GM18868 (cell line): ENCODE results near the gene FAM107A.

Experiments
- ATAC-seq: cut with Tn5 transposase; IDR thresholded peaks from one replicate; pipeline ENCODE4 v1.9.1; 2021; ENCODE audit warnings: mild to moderate bottlenecking, moderate library complexity; ENCODE audit not compliant: unreplicated experiment

Gene FAM107A

GRCh38 chr3:58577269-58577821 lies at the start of gene FAM107A:
Gene FAM107A (minus strand): TSS chr3:58577391. CDS start chr3:58569860, 7,531 bp downstream.
- ATAC-seq: no peak

- no peak for ATAC-seq
Measured at GRCh38 chr3:58625196-58625824, 48.1 kb upstream of the FAM107A start.

GRCh38 chr3:58624550-58624949 lies 47.4 kb upstream of the FAM107A start:
- no peak for ATAC-seq

- ATAC-seq: no peak
Measured at GRCh38 chr3:58623961-58624360, 46.8 kb upstream of the FAM107A start.

- ATAC-seq: no peak
Measured at GRCh38 chr3:58623478-58623877, 46.3 kb upstream of the FAM107A start.

GRCh38 chr3:58622892-58623291 lies 45.7 kb upstream of the FAM107A start:
- ATAC-seq: no peak

GRCh38 chr3:58622436-58622835 lies 45.2 kb upstream of the FAM107A start:
- no peak for ATAC-seq

GRCh38 chr3:58621086-58621830 lies 44.1 kb upstream of the FAM107A start:
- no peak for ATAC-seq

- no peak for ATAC-seq
Measured at GRCh38 chr3:58620421-58620820, 43.2 kb upstream of the FAM107A start.

- no peak for ATAC-seq
Measured at GRCh38 chr3:58617338-58617761, 40.2 kb upstream of the FAM107A start.

- no peak for ATAC-seq
Measured at GRCh38 chr3:58613236-58614132, 36.3 kb upstream of the FAM107A start.

GRCh38 chr3:58612830-58613229 lies 35.6 kb upstream of the FAM107A start:
- no peak for ATAC-seq

- no peak for ATAC-seq
Measured at GRCh38 chr3:58609990-58610389, 32.8 kb upstream of the FAM107A start.

- no peak for ATAC-seq
Measured at GRCh38 chr3:58608648-58609047, 31.5 kb upstream of the FAM107A start.

GRCh38 chr3:58607816-58608215 lies 30.6 kb upstream of the FAM107A start:
- no peak for ATAC-seq

- ATAC-seq: no peak
Measured at GRCh38 chr3:58606693-58607092, 29.5 kb upstream of the FAM107A start.

- ATAC-seq: no peak
Measured at GRCh38 chr3:58604031-58604430, 26.8 kb upstream of the FAM107A start.

GRCh38 chr3:58603606-58604005 lies 26.4 kb upstream of the FAM107A start:
- no peak for ATAC-seq

GRCh38 chr3:58597770-58598310 lies 20.6 kb upstream of the FAM107A start:
- ATAC-seq: no peak

GRCh38 chr3:58596834-58597518 lies 19.8 kb upstream of the FAM107A start:
- no peak for ATAC-seq
